HEK293T (cell line): Measurements from ENCODE around the gene SF3A2.

Source experiments
- ARNT ChIP-seq: fragments of 450-650 bp; IDR thresholded peaks from 2 replicates; pipeline ENCODE4 v1.6.1; 2017; ENCODE audit warnings: mild to moderate bottlenecking
- BHLHE40 ChIP-seq: fragments of 450-650 bp; IDR thresholded peaks from 2 replicates; pipeline ENCODE4 v1.6.1; 2016; ENCODE audit warnings: mild to moderate bottlenecking, moderate library complexity, borderline replicate concordance
- CTBP1 ChIP-seq: fragments of 450-650 bp; IDR thresholded peaks from 2 replicates; pipeline ENCODE4 v1.6.1; 2016; ENCODE audit warnings: borderline replicate concordance
- ELF4 ChIP-seq: fragments of 450-650 bp; IDR thresholded peaks from 2 replicates; pipeline ENCODE4 v1.6.1; 2017; ENCODE audit warnings: antibody characterized with exemption
- FOXA1 ChIP-seq: fragments of 450-650 bp; IDR thresholded peaks from 2 replicates; pipeline ENCODE4 v1.6.1; 2016; ENCODE audit warnings: mild to moderate bottlenecking
- FOXK2 ChIP-seq: fragments of 450-650 bp; IDR thresholded peaks from 2 replicates; pipeline ENCODE4 v1.6.1; 2016; ENCODE audit warnings: mild to moderate bottlenecking
- FOXM1 ChIP-seq: fragments of 450-650 bp; IDR thresholded peaks from 2 replicates; pipeline ENCODE4 v1.6.1; 2017; ENCODE audit warnings: mild to moderate bottlenecking, borderline replicate concordance
- HDGF ChIP-seq: fragments of 450-650 bp; IDR thresholded peaks from 2 replicates; pipeline ENCODE4 v1.6.1; 2017; ENCODE audit warnings: antibody characterized with exemption, borderline replicate concordance
- NFRKB ChIP-seq: fragments of 450-650 bp; IDR thresholded peaks from 2 replicates; pipeline ENCODE4 v1.6.1; 2016; ENCODE audit warnings: mild to moderate bottlenecking, moderate library complexity
- SP1 ChIP-seq: fragments of 450-650 bp; IDR thresholded peaks from 2 replicates; pipeline ENCODE4 v1.6.1; 2017
- SUZ12 ChIP-seq: fragments of 450-650 bp; IDR thresholded peaks from 2 replicates; pipeline ENCODE4 v1.6.1; 2016; ENCODE audit warnings: mild to moderate bottlenecking
- ZNF384 ChIP-seq: fragments of 450-650 bp; IDR thresholded peaks from 2 replicates; pipeline ENCODE4 v1.6.1; 2016

GRCh38 chr19:2250766-2251105, 14.1 kb downstream of the SF3A2 start:
- TF ChIP-seq CTBP1 (no peak), ELF4 (no peak), FOXK2 (no peak), ZNF384 (no peak), SP1 (no peak), HDGF (no peak), FOXM1 (no peak), BHLHE40 (no peak), FOXA1 (no peak), SUZ12 (no peak), ARNT (no peak), NFRKB (no peak)
